GM23338 (cell line): ENCODE measurements around the gene NTF3.

ENCODE experiments used
- CREB1 ChIP-seq: fragments of 250-450 bp; sonication (Bioruptor Pico); IDR thresholded peaks from 2 replicates; pipeline ENCODE4 v1.5.0; 2020; ENCODE audit warnings: low read depth, mild to moderate bottlenecking, moderate library complexity
- CTCF ChIP-seq, 2 experiments: fragments of 200-600 bp in 1 of 2; sonication (generic) in 1 of 2; conservative IDR thresholded peaks; 2 replicates each; pipeline versions ENCODE4 v1.5.1 to v1.6.1; 2016 to 2017; ENCODE audit warnings: antibody characterized with exemption in 2 of 2, low read depth in 2 of 2, mild to moderate bottlenecking in 2 of 2, moderate library complexity in 1 of 2
- EZH2 ChIP-seq: fragments of 200-600 bp; sonication (generic); IDR thresholded peaks from one replicate; pipeline ENCODE4 v1.8.0; 2017; ENCODE audit warnings: antibody characterized with exemption, mild to moderate bottlenecking, low read depth; ENCODE audit not compliant: unreplicated experiment
- EZH2phosphoT487 ChIP-seq: fragments of 200-600 bp; sonication (generic); IDR thresholded peaks from one replicate; pipeline ENCODE4 v1.8.1; 2018; ENCODE audit warnings: antibody characterized with exemption; ENCODE audit not compliant: unreplicated experiment
- JUNB ChIP-seq: IDR thresholded peaks from one replicate; pipeline ENCODE4 v1.6.1; 2016; ENCODE audit warnings: antibody characterized with exemption; ENCODE audit not compliant: unreplicated experiment
- NANOG ChIP-seq: IDR thresholded peaks from 2 replicates; pipeline ENCODE4 v1.6.1; 2016; ENCODE audit warnings: antibody characterized with exemption, borderline replicate concordance
- POLR2AphosphoS5 ChIP-seq: IDR thresholded peaks from 2 replicates; pipeline ENCODE4 v1.6.1; 2016; ENCODE audit warnings: antibody characterized with exemption, low read depth
- STAT1 ChIP-seq: IDR thresholded peaks from one replicate; pipeline ENCODE4 v1.6.1; 2016; ENCODE audit warnings: antibody characterized with exemption; ENCODE audit not compliant: unreplicated experiment
- ZNF331 ChIP-seq: fragments of 250-450 bp; sonication (Bioruptor Pico); IDR thresholded peaks from 2 replicates; pipeline ENCODE4 v1.5.0; 2020; ENCODE audit warnings: low read depth, mild to moderate bottlenecking, moderate library complexity
- ZNF462 ChIP-seq: fragments of 250-450 bp; sonication (Bioruptor Pico); IDR thresholded peaks from 2 replicates; pipeline ENCODE4 v1.5.0; 2020; ENCODE audit warnings: mild to moderate bottlenecking, moderate library complexity
- TF ChIP-seq, protein P1 (sequence below): IDR thresholded peaks from 2 replicates; pipeline ENCODE4 v1.6.1; 2016; ENCODE audit warnings: antibody characterized with exemption
- TF ChIP-seq, protein P2 (sequence below): IDR thresholded peaks from one replicate; pipeline ENCODE4 v1.6.1; 2018; ENCODE audit warnings: antibody characterized with exemption; ENCODE audit not compliant: unreplicated experiment

GRCh38 chr12:5514016-5514415 lies 82.1 kb downstream of the NTF3 start:
- TF ChIP-seq EZH2phosphoT487 (no peak), CTCF (conservative IDR thresholded peaks at IDR 0.05; ENCODE audit: low read depth in 2 of 2) (no peak), EZH2 (no peak), POLR2AphosphoS5 (no peak), ZNF462 (CRISPR knock-in tag) (no peak), CREB1 (CRISPR knock-in tag) (no peak), STAT1 (no peak), NANOG (no peak), ZNF331 (no peak), JUNB (no peak)
- TF ChIP-seq, protein P1, sequence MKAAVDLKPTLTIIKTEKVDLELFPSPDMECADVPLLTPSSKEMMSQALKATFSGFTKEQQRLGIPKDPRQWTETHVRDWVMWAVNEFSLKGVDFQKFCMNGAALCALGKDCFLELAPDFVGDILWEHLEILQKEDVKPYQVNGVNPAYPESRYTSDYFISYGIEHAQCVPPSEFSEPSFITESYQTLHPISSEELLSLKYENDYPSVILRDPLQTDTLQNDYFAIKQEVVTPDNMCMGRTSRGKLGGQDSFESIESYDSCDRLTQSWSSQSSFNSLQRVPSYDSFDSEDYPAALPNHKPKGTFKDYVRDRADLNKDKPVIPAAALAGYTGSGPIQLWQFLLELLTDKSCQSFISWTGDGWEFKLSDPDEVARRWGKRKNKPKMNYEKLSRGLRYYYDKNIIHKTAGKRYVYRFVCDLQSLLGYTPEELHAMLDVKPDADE: no peak
- TF ChIP-seq, protein P2, sequence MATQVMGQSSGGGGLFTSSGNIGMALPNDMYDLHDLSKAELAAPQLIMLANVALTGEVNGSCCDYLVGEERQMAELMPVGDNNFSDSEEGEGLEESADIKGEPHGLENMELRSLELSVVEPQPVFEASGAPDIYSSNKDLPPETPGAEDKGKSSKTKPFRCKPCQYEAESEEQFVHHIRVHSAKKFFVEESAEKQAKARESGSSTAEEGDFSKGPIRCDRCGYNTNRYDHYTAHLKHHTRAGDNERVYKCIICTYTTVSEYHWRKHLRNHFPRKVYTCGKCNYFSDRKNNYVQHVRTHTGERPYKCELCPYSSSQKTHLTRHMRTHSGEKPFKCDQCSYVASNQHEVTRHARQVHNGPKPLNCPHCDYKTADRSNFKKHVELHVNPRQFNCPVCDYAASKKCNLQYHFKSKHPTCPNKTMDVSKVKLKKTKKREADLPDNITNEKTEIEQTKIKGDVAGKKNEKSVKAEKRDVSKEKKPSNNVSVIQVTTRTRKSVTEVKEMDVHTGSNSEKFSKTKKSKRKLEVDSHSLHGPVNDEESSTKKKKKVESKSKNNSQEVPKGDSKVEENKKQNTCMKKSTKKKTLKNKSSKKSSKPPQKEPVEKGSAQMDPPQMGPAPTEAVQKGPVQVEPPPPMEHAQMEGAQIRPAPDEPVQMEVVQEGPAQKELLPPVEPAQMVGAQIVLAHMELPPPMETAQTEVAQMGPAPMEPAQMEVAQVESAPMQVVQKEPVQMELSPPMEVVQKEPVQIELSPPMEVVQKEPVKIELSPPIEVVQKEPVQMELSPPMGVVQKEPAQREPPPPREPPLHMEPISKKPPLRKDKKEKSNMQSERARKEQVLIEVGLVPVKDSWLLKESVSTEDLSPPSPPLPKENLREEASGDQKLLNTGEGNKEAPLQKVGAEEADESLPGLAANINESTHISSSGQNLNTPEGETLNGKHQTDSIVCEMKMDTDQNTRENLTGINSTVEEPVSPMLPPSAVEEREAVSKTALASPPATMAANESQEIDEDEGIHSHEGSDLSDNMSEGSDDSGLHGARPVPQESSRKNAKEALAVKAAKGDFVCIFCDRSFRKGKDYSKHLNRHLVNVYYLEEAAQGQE: no peak
